Measurements from ENCODE around the gene CINP.

The CINP gene

DNA sequence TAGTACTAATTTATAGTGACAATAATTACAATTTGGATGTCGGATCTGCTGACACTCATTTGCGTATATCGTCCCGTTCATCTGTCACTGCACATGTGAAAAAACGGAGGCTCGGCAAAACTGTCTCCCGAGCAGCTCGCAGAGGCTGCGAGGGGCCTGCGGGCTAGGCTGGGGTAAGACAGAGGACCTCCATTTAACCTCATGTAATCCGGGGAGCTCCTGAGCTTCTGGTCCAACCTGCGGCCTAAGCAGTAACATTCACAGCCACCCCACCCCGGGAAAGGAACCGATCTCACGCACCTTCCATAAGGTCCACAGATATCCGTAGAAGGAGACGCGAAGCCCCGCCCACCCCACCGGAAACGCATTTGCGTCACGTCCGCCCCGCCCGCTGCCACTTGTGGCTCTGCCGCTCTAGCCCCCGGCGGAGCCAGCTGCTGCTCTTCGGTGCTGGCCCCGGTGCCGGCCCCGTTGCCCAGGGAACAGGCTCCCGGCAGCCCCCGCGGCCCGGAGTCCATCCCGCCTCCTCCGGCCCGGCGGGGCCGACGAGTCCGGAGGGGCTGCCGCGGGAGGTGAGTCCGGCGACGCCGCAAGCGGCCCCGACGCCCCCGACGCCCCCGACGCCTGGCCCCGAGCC lies at the start of gene CINP, which contains the start of gene TECPR2:
Gene CINP, minus strand, starts transcription at position 346 of the 637 bp plus-strand sequence. Its CDS starts 39 bp downstream, at position 307.
Gene TECPR2, plus strand, starts transcription at position 397 of the 637 bp plus-strand sequence. CDS start 13,781 bp downstream, outside the sequence.
- peak within 1 kb of the TSS; percentile 84 for H3K4me3 ChIP-seq (ENCODE audit: low read length)
- no peak for TF ChIP-seq ZNF274 (IDR thresholded peaks at IDR 0.05; ENCODE audit: low read depth, low read length)

DNA sequence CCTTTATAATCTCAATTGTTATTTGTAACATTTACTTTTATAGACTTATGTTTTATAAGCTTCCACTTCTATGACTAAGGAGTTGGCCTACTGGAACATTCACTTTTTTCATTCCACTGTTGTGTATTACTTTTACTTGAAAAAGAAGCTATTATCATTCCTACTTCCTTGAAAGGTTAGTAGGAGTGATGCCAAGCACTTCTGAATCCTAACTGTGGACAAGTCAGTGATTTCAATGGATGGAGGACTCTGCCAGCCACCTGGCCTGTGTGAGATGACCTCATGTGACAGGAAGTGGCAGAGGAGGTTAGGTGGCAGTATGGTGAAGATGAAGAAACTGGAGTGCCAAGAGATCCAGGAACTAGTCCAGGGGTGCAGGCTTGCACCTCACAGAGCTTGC lies 46.0 kb upstream of the CINP start:
- TF ChIP-seq ZNF274 (IDR thresholded peaks at IDR 0.05; ENCODE audit: low read depth, low read length): no peak
- no peak overlapping the region for H3K4me3 ChIP-seq (ENCODE audit: low read length)

- TF ChIP-seq ZNF274 (IDR thresholded peaks at IDR 0.05; ENCODE audit: low read depth, low read length): no peak
- no peak overlapping the region for H3K4me3 ChIP-seq (ENCODE audit: low read length)
Observed at GRCh38 chr14:102407258-102407657, 44.6 kb upstream of the CINP start.

DNA sequence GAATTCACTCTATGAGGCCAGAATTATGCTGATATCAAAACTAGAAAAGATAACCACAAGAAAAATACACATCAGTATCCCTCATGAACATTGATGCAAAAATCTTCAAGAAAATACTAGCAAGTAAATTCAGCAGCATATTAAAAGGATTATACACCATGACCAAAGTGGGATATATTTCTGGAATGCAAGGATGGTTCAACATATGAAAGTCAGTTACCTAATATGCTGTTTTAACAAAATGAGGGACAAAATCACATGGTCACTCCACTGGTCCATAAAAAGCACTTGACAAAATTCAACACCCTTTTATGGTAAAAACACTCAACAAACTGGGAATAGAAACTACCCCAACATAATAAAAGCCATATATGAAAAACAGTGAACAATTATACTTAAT lies 40.3 kb upstream of the CINP start:
- no peak for TF ChIP-seq ZNF274 (IDR thresholded peaks at IDR 0.05; ENCODE audit: low read depth, low read length)
- H3K4me3 ChIP-seq (ENCODE audit: low read length): no peak overlapping the region

GRCh38 chr14:102396521-102396920 lies 33.8 kb upstream of the CINP start:
- no peak for TF ChIP-seq ZNF274 (IDR thresholded peaks at IDR 0.05; ENCODE audit: low read depth, low read length)
- H3K4me3 ChIP-seq (ENCODE audit: low read length): no peak overlapping the region

- no peak overlapping the region for H3K4me3 ChIP-seq (ENCODE audit: low read length)
- TF ChIP-seq ZNF274 (IDR thresholded peaks at IDR 0.05; ENCODE audit: low read depth, low read length): no peak
Observed at GRCh38 chr14:102394717-102395375, 32.2 kb upstream of the CINP start.

DNA sequence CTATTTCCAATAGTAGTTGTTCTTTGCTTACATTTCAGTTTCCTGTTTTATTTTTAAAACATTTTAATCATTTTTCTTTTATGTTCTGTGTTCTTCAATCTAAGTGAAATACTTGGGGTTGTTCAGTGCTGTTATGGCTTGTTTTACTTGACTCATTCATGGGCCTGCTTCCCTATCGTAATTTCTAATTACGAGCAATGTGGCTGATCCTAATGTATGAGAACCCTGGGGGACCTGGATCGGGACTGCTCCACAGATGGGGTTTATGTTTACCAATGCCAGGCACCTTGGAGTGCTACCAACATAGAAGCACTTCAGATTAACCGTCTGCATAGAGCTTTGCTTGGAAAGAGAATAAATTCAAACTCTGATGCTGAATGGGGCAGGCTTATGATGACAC lies 29.8 kb upstream of the CINP start:
- H3K4me3 ChIP-seq (ENCODE audit: low read length): no peak overlapping the region
- TF ChIP-seq ZNF274 (IDR thresholded peaks at IDR 0.05; ENCODE audit: low read depth, low read length): no peak

GRCh38 chr14:102390064-102390855 lies 27.6 kb upstream of the CINP start:
- no peak overlapping the region for H3K4me3 ChIP-seq (ENCODE audit: low read length)
- TF ChIP-seq ZNF274 (IDR thresholded peaks at IDR 0.05; ENCODE audit: low read depth, low read length): no peak

- no peak for TF ChIP-seq ZNF274 (IDR thresholded peaks at IDR 0.05; ENCODE audit: low read depth, low read length)
Observed at GRCh38 chr14:102389246-102389645, 26.6 kb upstream of the CINP start.

GRCh38 chr14:102387086-102387485 lies 24.4 kb upstream of the CINP start:
- no peak overlapping the region for H3K4me3 ChIP-seq (ENCODE audit: low read length)
- TF ChIP-seq ZNF274 (IDR thresholded peaks at IDR 0.05; ENCODE audit: low read depth, low read length): no peak

More at GRCh38 chr14:102389246-102389645, 26.6 kb upstream of the CINP start:
- H3K4me3 ChIP-seq (ENCODE audit: low read length): no peak overlapping the region

DNA sequence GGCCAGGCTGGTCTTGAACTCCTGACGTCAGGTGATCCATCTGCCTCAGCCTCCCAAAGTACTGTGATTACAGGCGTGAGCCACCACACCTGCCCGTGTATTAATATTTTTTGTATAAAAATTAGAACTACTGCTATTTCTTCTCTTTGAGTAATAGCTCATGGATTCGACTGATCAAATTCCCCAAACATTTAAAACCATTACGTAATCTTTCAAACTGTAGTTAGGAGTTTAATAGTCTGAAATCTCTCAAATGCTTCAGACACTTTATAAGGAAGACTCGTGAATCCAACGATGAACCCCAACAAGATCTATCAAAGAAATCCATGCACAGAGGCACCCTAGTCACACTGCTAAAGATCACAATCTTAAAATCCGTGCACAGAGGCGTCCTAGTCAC lies 16.1 kb upstream of the CINP start:
- no peak for TF ChIP-seq ZNF274 (IDR thresholded peaks at IDR 0.05; ENCODE audit: low read depth, low read length)
- no peak overlapping the region for H3K4me3 ChIP-seq (ENCODE audit: low read length)

- no peak overlapping the region for H3K4me3 ChIP-seq (ENCODE audit: low read length)
- no peak for TF ChIP-seq ZNF274 (IDR thresholded peaks at IDR 0.05; ENCODE audit: low read depth, low read length)
Observed at GRCh38 chr14:102377696-102378095, 15.0 kb upstream of the CINP start.

- no peak overlapping the region for H3K4me3 ChIP-seq (ENCODE audit: low read length)
- no peak for TF ChIP-seq ZNF274 (IDR thresholded peaks at IDR 0.05; ENCODE audit: low read depth, low read length)
Observed at GRCh38 chr14:102375119-102375518, 12.4 kb upstream of the CINP start.

DNA sequence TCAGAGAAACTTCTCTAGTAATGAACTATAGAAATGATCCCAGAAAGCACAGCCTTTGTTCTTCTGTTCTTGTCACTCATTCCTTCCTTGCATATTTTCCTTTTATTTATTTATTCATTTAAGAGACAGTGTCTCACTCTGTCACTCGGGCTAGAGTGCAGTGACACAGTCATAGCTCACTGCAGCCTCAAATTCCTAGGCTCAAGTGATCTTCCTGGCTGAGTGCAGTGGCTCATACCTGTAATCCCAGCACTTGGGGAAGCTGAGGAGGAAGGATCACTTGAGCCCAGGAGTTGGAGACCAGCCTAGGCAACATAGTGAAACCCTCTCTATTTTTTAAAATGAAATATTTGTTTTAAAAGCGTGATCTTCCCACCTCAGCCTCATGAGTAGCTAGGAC lies 11.6 kb upstream of the CINP start:
- no peak for TF ChIP-seq ZNF274 (IDR thresholded peaks at IDR 0.05; ENCODE audit: low read depth, low read length)
- no peak overlapping the region for H3K4me3 ChIP-seq (ENCODE audit: low read length)

- TF ChIP-seq ZNF274 (IDR thresholded peaks at IDR 0.05; ENCODE audit: low read depth, low read length): no peak
- H3K4me3 ChIP-seq (ENCODE audit: low read length): no peak overlapping the region
Observed at GRCh38 chr14:102373110-102373509, 10.4 kb upstream of the CINP start.

All from GM08714 (cell line).